OCI-LY7 (cell line): Measurements from ENCODE around the gene RASIP1.

Experiments used
- EZH2phosphoT487 ChIP-seq: fragments of 200-600 bp; sonication (generic); IDR thresholded peaks from 2 replicates; pipeline ENCODE4 v1.6.1; 2018; ENCODE audit warnings: low read depth, borderline replicate concordance, mild to moderate bottlenecking, mixed run types, antibody characterized with exemption, low read length, moderate library complexity, mixed read lengths
- TF ChIP-seq, protein P1 (sequence below): fragments of 200-600 bp; sonication (generic); conservative IDR thresholded peaks from 2 replicates; pipeline ENCODE4 v1.5.1; 2014; ENCODE audit warnings: mild to moderate bottlenecking, antibody characterized with exemption, low read length, moderate library complexity, mixed read lengths

DNA sequence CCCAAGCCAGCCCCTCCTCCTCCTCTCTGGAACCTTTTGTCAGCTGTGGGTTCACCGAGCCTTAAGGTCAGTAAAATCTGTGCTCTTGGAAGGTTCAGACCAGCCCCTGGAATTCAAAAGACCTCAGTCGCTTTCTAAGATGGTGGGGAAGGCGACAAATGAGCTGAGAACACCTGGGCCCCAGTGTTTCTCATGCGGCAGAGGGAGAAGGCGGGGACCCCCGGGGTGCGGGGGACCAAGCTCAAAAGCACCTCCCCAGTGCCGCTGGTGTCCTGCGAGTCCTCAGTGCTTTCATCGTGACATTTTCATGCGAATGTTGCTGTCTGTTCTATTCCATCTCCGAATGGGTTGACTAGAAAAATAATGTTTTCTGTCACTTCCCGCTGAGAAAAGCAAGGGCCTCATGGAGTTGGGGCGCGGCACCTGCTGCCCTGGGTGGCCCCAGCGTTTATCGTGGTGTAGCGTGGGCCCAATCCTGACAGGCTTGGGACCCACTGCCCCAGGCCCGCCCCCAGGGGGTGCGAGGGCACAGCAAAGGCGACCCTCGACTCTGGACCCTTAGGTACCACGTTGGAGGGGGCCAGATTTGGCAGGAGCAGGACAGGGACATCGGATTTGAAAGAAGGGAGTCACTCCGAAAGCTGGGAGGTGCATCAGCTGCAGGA is 66.8 kb downstream of the RASIP1 start:
- TF ChIP-seq, protein P1, sequence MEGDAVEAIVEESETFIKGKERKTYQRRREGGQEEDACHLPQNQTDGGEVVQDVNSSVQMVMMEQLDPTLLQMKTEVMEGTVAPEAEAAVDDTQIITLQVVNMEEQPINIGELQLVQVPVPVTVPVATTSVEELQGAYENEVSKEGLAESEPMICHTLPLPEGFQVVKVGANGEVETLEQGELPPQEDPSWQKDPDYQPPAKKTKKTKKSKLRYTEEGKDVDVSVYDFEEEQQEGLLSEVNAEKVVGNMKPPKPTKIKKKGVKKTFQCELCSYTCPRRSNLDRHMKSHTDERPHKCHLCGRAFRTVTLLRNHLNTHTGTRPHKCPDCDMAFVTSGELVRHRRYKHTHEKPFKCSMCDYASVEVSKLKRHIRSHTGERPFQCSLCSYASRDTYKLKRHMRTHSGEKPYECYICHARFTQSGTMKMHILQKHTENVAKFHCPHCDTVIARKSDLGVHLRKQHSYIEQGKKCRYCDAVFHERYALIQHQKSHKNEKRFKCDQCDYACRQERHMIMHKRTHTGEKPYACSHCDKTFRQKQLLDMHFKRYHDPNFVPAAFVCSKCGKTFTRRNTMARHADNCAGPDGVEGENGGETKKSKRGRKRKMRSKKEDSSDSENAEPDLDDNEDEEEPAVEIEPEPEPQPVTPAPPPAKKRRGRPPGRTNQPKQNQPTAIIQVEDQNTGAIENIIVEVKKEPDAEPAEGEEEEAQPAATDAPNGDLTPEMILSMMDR = no peak
- TF ChIP-seq EZH2phosphoT487 = no peak
